Left forelimb (tissue), 1 donor: Measurements from ENCODE around the gene TYW1.
"Not testable (repeated sequence)": the region's sequence is repeated elsewhere in the genome, so short reads cannot be mapped to it uniquely, and the experiment has no call there.

Experiments used
- DNase-seq: peaks from one replicate; pipeline ENCODE4 v3.0.0-alpha.2; 2018; ENCODE audit warnings: low spot score

TYW1 gene, protein sequence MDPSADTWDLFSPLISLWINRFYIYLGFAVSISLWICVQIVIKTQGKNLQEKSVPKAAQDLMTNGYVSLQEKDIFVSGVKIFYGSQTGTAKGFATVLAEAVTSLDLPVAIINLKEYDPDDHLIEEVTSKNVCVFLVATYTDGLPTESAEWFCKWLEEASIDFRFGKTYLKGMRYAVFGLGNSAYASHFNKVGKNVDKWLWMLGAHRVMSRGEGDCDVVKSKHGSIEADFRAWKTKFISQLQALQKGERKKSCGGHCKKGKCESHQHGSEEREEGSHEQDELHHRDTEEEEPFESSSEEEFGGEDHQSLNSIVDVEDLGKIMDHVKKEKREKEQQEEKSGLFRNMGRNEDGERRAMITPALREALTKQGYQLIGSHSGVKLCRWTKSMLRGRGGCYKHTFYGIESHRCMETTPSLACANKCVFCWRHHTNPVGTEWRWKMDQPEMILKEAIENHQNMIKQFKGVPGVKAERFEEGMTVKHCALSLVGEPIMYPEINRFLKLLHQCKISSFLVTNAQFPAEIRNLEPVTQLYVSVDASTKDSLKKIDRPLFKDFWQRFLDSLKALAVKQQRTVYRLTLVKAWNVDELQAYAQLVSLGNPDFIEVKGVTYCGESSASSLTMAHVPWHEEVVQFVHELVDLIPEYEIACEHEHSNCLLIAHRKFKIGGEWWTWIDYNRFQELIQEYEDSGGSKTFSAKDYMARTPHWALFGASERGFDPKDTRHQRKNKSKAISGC

DNA sequence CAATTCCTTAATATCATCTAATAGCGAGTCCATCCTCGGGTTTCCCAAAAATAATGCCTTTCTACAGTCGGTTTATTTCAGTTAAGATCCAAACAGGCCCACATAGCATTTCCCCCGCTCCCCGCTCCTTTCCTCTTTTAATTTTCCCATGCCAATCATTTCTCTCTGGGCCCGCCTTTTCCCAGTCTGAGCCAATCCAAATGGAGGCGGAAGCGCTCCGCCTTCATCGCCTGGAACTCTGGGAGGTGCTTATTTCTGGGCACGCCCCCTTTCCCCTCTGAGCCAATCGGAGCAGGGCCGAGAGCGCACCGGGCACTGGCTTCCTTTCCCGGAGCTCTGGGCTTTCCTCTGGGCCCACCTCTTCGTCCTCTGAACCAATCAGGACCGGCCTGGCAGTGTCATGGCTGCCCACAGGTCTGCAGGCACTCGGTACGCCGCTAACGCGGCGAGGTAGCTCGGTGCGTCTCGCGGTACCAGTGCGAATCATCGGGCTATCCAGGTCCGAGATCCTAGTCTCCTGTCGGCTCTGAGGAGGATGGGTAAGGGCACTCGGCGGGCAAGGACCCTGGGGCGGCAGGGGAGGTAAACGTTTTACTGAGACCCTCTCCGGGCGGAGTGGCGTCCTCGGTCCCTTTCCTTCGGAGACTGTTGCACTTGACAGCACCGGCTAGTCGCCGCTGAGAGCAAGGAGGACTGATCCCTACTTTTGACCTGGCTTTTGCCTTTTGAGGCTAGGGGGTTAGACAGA lies at the start of gene TYW1:
Gene TYW1, plus strand, starts transcription at position 390 of the 748 bp plus-strand sequence. Its CDS starts 146 bp downstream, at position 536.
- peak; percentile 98 for DNase-seq

DNA sequence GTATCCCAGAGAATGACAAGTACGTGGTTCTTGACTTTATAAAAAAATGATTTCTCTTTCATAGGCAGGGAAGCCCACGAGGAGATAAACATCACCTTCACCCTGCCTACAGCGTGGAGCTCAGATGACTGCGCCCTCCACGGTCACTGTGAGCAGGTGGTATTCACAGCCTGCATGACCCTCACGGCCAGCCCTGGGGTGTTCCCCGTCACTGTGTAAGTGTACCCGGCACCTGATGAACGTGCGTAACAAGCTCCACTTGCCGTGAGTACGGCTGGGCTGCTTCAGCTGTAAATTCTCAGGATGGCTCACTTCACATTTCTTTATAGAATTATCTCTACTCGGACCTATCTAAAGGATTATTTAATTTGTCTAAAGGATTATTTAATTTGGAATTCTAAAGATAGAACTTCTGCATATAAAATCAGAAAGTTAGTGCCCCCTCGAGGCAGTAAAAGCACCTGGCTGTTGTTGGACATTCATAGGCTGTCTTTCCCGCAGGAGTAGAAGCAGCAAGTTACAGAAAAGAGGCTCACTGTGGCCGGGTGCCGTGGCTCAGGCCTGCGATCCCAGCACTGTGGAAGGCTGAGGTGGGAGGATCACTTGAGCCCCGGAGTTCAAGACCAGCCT lies 48.0 kb upstream of the TYW1 start:
- DNase-seq, result no peak

DNA sequence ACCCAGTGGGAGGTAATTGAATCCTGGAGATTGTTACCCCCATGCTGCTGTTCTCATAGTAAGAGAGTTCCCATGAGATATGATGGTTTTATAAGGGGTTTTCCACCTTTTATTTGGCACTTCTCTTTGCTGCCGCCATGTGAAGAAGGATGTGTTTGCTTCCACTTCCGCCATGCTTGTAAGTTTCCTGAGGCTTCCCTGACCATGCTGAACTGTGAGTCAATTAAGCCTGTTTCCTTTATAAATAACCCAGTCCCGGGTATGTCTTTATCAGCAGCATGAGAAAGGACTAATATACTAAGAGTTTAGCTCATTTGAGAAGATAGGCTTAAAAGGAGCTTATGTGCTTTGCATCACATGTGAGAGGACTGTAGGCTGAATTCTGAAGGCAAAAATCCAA lies 46.3 kb upstream of the TYW1 start:
- no peak for DNase-seq

DNA sequence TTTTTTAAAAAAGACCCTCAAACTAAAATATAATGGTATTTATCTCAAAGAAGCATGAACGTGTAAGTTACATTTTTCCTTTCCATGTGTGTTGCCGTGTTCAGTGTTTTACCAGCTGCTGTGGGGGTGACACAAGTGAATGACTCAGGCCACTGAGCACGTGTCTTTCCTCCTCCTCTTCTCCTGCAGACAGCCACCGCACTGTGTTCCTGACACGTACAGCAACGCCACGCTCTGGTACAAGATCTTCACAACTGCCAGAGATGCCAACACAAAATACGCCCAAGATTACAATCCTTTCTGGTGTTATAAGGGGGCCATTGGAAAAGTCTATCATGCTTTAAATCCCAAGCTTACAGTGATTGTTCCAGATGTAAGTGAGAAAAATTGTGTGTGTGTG lies 45.9 kb upstream of the TYW1 start:
- no peak for DNase-seq

DNA sequence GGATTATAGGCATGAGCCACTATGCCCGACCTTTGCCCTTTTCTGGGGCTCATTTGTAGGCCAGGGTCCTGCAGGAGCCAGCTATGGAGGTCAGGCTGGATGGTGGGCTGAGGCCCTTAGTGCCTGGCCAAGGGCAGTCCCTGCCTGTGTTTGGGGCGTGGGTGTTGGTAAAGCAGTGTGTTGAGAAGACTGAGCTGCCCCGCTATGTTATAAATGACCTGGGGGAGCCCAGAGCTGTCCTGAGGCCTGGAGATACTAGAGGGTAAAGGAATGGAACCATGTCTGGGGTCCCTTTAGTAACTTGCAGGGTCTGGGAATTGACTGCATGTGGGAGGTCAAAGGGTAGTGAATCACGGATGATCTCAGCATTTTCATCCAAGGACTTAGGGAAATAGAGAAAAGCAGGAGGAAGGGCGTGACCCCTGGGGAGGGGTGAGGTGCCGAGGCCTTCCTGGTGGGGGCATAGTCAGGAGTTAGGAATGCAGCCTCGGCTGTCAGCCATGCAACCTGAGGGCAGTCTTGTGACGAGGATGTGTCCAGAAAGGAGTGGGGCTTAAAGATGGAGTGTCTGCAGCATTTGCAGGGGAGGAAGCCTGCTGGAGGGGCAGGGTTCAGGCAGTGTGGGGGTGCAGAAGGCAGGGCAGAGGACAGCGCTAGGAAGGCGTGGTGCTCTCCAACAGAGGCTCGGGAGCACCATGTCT lies 44.1 kb upstream of the TYW1 start:
- no peak for DNase-seq

DNA sequence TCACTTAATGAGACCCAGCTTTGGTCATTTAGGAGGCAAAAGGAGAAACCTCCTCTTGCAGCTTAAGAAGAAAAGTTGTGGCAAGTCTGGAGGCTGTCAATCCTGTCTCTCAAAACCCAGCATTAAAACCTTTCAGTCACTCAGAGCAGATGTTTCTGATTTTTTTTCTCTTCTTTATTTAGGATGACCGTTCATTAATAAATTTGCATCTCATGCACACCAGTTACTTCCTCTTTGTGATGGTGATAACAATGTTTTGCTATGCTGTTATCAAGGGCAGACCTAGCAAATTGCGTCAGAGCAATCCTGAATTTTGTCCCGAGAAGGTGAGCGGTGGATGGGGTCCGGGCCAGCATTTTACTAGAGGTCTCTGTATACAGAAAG lies 43.6 kb upstream of the TYW1 start:
- DNase-seq, result no peak

DNA sequence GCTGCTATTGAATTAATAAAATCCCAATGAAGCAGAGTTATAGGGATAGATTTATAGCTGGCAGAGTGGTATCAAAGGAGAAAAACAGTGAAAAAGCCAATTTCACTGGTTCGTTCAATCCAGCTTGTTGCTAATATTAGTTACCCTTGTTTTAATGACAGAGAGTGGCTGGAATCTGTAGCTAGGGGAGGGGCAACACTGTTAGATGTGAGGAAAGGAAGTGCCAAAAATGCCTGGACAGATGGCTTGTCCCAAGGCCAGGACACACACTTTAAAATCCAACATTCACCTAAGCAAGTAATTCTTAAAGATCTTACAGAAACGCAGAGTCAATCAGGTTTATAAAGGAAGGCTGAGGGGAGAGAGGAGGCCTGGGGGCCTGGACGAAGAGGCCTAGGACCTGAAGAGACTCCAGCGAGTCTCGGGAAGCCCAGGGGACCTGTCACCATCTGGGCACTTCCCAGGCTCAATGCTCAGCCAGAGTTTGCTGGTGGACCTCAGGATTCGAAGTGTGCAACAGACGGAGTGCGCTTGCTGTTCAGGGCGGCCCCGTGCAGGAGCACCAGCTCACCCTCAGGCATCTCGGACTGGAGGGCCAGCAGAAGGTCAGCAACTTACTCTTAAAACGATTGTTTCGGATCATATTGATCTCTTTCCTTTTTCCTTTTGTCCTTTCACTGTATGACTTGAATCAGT lies 38.9 kb upstream of the TYW1 start:
- DNase-seq, result no peak

DNA sequence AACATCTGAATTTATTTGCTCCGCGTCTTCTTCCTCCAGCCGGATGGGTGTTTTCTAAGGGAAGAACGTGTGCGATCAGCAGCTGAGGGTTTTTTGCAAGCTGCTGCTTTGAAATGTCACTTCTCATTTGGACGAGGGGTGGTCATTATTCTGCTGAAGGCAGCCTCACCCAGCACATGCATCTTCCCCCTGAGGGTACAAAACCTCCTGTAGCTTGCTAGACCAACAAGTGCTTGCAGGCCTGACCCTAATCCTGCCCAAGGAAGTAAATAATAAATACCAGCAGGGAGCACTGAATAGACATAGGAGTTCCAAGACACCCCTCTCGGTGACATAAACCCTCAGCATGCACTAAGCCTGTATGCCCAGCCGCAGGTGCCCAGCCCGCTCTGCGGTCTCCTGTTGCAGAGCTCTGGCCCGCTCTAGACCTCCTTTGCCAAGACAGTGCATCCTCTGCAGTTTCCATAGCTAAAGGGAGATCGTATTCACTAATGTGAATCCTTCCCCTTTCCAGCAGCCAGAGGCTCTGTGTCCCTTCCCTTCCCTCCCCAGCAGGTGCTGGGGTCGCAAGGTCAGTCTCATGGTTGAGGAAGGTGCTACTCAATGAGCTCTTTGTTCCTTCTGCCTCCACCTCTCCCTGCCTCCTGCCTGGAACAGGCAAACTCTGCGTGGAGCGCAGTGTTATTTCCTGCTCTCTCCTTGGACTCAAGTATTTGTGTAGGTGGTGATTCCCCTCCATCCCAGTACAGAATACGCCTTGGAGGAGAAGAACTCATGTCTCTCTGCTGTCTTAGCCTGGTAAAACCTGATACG lies 37.9 kb upstream of the TYW1 start:
- DNase-seq, result no peak

DNA sequence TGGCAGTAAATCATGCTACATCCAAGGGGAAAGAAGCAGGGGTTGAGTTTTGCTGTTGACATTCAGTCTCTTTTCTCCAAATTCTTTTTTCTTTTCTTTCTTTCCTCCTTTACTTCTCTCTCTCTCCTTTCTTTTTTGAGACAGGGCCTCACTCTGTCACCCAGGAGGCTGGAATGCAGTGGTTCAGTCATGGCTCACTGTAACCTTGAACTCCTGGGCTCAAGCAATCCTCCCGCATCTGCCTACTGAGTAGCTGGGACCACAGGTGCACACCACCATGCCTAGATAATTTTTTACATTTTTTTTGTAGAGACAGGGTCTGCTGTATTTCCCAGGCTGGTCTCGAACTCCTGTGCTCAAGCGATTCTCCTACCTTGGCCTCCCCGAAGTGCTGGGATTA lies 36.4 kb upstream of the TYW1 start:
- no peak for DNase-seq

DNA sequence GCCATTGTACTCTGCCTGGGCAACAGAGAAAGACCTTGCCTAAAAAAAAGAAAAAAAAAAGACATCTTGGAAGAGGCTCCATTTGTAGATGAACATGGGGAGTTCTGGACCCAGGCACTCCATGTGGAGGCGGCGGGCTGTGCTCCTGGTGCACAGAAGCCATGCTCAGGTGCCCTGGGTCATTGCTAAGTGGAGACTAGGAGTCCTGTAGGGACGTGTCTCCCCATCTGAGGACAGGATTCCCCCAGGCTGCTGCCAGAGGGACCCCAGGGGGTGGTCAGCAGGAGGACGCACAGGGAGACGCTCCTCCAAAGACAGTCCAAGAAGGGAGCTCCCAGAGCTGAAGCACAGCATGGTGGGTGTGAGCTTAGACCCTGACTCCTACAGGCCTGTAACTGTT lies 35.5 kb upstream of the TYW1 start:
- no peak for DNase-seq

DNA sequence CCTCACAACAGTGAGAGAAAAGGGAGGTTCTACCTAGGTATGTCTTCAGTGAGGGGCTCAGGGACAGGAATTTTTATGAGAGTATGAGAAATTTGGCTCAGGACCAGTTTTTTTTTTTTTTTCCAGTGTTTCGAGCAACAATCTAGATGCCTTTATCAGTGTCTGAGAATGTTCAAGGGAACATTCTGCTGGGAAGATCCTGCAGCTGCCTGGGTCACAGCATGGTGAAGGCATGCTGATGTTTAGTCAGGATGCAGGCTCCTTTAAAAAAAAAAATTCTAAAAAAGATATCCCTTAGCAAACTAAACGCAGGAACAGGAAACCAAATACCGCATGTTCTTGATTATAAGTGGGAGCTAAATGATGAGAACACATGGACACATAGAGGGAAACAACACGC lies 32.2 kb upstream of the TYW1 start:
- no peak for DNase-seq

DNA sequence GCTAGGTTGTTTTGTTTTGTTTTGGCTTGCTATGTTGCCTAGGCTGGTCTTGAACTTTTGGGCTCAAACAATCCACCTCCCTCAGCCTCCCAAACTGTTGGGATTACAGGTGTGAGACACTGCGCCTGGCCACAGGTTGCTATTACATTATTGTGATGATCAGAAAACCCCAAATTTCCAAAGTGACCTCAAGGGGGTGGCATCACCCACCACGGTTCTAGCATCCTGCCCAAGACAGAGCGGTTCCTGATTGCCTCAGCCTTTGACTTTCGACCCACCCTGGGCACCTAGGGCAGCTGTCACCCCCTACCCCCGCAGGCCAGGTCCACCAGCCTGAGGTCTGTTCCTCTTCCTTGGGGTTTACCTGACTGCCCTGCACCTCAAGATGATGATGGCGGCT lies 29.6 kb upstream of the TYW1 start:
- DNase-seq, result no peak

DNA sequence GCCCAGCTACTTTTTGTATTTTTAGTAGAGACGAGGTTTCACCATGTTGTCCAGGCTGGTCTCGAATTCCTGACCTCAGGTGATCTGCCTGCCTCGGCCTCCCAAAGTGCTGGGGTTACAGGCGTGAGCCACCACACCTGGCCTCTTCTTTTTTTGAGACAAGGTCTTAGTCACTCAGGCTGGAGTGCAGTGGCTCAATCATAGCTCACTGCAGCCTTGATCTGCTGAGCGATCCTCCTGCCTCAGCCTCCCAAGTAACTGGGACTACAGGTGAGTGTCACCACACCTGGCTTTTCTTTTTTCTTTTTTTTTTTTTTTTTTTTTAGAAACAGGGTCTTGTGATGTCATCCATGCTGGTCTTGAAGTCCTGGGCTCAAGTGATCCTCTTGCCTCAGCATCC lies 27.6 kb upstream of the TYW1 start:
- not testable (repeated sequence) for DNase-seq

DNA sequence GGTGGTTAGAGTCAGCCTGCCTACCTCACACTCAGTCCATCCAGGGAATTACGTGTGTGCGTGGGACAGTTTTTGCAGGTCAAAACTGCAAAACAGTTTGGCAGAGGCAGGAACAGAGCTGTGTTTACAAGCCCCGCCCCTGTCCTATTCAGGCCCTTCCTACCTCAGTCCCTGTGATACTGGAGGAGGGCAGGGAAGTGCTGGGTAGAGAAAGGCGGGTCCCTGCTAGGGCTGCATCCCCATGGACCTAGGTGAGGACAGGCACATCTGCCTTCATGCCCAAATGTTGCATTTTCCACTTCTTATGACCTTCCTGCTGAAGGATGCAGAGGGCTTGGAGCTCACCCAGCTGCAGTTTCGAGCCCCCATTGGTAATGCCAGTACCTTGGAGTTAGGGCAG lies 26.3 kb upstream of the TYW1 start:
- DNase-seq, result no peak

DNA sequence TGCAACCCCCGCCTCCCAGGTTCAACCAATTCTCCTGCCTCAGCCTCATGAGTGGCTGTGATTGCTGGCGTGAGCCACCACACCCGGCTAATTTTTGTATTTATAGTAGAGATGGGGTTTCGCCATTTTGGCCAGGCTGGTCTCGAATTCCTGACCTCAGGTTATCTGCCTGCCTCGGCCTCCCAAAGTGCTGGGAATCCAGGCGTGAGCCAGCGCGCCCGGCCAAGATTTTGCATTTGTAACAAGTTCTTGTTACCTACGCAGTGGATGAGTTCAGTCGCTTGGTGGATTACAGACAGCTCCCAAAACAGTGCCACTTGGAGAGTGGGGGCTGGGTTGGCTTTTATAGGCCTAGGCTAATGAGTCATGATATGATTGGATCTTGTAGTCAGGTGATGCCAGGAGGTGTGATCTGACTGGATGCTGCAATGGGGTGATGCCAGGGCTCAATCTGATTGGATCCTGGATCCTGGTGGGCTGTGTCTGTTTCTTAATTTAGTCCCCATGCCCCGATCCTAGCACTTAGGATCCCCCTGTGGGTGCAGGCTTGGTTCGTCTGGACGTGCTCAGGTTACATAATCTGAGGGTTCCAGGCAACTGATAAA lies 21.5 kb upstream of the TYW1 start:
- DNase-seq, result no peak

DNA sequence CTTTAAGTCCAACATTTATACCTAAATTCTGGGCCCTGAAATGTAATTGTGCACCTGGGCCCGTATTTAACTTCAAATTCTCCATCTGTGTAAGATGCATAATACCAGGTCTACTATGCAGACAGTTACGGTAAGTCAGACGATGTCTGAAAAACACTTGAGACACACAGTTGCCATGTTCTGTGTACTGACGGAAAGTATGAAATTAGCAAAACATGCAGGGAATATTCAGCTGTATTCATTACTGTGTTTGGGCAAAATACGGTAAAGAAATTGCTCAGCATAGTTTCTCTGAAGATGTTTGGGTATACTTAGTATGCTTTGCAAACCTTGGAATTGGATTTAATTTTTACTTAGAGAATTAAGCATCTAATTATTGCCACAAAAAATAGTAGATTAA lies 18.3 kb upstream of the TYW1 start:
- not testable (repeated sequence) for DNase-seq

DNA sequence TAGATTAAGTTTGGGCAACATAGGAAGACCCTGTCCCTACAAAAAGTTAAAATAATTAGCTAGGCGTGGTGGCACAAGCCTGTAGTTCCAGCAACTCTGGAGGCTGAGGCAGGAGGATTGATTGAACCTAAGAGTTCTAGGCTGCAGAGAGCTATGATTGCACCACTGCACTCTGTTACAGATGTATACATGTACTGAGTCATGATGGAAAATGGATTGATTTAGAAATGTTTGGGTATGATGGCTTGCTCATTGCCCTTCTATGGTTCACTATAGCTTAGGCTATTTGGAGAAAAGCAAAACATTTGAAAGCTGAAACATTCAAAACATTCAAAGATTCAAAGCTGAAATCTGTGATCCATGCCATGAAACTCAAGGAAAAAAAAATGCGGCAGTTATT lies 17.6 kb upstream of the TYW1 start:
- not testable (repeated sequence) for DNase-seq

DNA sequence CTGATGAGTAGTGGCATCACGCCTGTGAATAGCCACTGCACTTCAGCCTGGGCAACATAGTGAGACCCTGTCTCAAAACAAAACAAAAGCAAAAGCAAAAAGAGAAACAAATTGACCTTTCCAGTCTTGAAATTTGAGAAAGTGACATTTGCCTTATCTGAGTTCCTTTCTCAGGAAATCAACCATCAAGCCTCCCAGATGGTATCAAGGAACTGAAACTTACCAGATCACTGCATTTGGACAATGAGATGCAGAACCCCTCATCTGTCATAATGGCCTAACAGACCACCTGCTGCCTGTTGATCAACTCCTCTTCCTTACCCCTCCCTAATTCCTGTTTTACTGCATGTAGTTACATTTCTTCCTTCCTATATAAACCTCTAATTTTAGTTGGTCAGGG lies 16.3 kb upstream of the TYW1 start:
- DNase-seq, result not testable (repeated sequence)

DNA sequence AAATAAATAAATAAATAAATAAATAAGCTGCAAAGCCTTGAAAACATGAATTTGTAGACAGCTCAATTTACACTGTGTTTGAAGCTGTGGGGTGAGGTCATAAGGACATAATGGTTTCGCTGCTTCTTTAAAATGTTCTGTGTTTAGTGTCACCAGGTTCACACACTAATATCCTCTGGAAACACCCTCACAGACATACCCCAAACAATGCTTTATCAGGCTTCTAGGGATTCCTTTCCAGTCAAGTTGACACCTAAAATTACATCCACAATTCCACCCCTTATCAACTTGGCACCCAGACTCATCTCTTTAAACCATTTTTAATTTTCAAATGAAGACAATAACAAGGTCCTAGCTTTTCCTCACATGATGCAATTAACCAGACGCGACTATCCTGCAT lies 7.1 kb upstream of the TYW1 start:
- not testable (repeated sequence) for DNase-seq

DNA sequence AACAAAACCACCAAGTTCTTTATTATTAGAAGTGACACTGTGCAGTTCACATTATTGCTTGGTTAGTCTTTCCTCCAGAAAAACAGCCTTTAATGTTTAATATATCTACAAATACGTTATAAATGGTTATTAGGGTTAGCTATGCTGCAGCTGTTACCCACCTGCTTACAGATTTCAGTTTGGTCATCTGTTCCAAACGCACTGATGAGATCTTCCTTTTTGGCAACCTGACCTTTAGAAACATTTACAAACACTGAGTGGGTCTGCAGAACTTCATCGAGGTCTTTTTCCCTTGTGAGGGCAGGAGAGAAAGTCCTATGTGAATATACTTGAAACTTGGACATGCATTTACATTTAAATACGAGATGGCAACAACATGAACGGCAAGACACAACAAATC lies 2.6 kb upstream of the TYW1 start:
- not testable (repeated sequence) for DNase-seq
